GM19468 (cell line): ENCODE measurements around the gene ADARB1.

Source experiments
- ATAC-seq: cut with Tn5 transposase; IDR thresholded peaks from one replicate; pipeline ENCODE4 v1.9.1; 2021; ENCODE audit warnings: mild to moderate bottlenecking, moderate library complexity, moderate number of reproducible peaks; ENCODE audit not compliant: unreplicated experiment; ENCODE audit errors: extremely low read depth

Gene ADARB1

DNA sequence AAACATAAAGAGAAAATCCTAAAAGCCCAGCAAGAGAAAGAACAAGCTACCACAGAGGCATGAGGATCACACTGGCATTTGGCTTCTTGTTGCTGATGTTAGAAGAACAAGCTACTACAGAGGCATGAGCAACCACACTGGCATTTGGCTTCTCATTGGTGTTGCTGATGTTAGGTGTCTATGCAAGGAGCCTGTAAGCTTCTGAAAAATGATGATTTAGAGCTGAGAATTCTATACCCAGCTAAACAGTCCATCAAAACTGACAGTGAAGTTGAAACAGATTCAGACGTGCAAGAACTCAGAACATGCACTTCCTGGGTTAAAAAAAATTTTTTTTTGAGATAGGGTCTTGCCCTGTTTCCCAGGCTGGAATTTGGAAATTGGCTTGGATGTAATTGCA lies 37.8 kb upstream of the ADARB1 start:
- ATAC-seq = no peak

DNA sequence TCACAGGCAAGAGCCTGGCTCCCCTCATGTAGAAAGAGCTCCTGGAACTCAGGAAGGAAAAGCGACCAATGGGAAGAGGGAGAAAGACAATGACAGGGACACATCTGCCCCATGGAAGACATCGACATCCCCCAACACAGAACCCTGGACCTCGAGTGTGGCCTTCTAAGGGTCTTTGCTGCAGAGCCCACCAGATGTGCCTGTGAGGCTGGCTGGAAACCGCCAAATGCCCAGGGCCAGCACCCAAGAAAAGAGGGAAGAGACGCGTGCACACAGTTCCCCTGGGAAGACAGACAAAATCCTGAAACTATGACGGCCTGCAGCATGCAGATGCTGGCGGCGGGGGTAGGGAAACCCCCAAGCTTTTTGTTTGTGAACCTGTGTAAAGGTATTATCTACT lies 36.4 kb upstream of the ADARB1 start:
- ATAC-seq = no peak

- ATAC-seq = no peak
Measured at GRCh38 chr21:45039317-45040156, 34.8 kb upstream of the ADARB1 start.

- ATAC-seq = no peak
Measured at GRCh38 chr21:45040157-45040711, 34.1 kb upstream of the ADARB1 start.

- no peak for ATAC-seq
Measured at GRCh38 chr21:45040739-45041138, 33.6 kb upstream of the ADARB1 start.

DNA sequence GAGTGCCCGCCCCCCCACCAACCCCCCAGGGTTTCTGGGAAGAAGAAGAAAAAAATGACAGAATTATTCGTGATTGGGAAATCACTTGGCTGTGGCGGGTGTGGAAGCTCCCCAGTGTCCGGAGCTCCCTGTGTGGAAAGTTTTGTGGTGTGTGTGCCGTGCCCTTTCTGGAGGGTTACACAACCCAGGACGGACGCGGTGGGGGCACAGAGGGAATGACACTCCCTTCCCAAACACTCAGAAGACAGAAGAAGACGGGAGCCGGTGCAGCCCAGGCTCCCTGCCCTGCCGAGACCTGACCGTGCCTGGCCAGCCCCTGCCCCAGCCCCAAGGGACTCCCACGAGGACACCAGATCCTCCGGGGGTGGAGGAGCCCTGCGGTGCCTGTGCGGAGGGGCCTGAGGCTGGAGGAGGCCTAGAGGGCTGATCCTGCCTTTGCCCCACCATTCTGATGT lies 33.0 kb upstream of the ADARB1 start:
- no peak for ATAC-seq

DNA sequence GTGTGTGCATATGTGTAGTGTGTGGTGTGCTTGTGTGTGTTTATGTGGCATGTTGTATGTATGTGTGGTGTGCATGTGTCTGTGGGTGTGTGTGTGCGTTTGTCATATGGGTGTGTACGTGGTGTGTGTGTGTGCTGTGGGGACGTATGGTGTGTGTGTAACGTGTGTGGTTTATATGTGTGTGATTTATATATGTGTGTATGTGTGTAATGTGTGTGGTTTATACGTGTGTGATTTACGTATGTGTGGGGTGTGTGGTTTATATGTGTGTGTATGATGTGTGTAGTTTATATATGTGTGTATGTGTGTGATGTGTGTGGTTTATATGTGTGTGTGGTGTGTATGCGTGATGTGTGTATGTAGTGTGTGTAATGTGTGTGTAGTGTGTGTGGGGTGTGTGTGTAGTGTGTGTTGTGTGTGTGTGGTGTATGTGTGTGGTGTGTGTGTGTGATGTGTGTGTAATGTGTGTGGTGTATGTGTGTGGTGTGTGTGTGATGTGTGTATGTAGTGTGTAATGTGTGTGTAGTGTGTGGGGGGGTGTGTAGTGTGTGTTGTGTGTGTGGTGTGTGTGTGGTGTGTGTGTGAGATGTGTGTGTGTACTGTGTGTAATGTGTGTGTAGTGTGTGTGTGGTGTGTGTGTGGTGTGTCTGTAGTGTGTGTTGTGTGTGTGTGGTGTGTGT lies 32.3 kb upstream of the ADARB1 start:
- ATAC-seq = no peak

GRCh38 chr21:45042664-45043161 lies 31.7 kb upstream of the ADARB1 start:
- no peak for ATAC-seq

DNA sequence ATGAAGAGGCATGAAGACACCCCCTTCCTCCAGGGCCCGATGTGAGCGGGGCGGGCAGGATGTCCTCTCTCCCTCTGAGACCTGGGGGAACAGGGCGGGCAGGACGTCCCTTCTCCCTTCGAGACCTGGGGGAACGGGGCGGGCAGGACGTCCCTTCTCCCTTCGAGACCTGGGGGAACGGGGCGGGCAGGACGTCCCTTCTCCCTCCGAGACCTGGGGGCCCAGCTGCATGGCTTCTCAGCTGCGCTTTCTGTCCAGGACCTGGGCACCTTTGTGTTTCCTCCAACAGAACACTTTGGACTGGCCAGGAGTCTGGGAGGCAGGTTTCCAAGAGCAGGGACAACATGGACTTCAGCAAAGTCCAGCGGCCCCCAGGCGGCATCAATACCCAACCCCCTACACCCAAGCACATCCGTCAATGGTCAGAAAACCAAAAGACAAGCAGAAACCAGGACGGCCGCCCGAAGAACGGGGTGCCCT lies 30.8 kb upstream of the ADARB1 start:
- ATAC-seq = no peak

GRCh38 chr21:45045481-45045880 lies 28.9 kb upstream of the ADARB1 start:
- ATAC-seq = no peak

GRCh38 chr21:45047257-45047656 lies 27.1 kb upstream of the ADARB1 start:
- no peak for ATAC-seq

GRCh38 chr21:45048026-45048698 lies 26.2 kb upstream of the ADARB1 start:
- ATAC-seq = no peak

DNA sequence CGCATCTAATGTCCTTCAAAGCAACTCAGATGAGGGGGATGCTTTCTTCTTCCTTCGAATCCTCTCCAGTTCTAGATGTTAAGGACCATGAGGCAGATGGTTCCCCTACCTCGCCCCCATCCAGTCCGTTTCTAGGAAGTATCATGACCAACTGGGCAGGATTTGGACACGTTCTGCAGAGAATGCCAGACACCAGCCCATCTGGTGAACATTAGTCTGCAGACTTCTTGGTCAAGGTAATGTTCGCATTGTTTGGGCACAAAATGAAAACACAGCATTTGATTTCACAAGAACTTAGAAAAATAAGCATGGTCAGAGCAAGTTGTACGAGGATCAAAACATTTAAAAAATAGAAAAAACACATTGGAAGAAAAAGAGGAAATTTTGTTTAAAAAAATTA lies 25.4 kb upstream of the ADARB1 start:
- no peak for ATAC-seq

GRCh38 chr21:45049714-45050344 lies 24.6 kb upstream of the ADARB1 start:
- no peak for ATAC-seq

GRCh38 chr21:45050345-45050796 lies 24.0 kb upstream of the ADARB1 start:
- ATAC-seq = no peak

DNA sequence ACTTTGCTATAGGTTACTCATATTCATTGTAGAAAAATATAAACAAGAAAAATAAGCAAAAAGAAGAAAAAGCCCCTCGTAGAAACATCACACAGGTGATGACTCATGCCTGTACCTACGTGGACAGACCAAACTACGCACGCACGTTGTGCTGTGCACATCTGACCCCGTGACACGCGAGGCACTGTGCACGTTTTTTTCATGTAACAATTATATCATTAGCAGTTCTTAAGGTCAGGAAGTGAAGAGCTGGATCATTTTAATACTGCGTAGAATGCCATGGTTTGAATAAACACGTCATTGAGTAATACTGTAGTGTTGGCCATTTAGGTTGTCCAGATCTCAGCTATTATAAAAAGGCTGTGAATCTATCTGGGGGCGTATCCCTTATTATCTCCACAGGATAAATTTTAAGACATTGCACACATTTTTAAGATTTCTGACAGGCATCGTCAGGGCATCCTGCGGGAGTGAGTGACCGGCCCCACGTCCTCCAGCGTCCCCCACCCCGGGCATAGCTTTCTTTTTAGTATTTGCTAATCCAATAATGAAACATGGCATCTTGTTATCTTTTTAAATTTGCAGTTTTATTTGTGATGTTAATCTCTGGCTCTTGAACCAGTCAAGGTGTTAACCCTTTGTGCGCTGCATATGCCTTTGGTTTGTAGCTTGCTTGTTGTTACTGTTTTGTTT lies 23.4 kb upstream of the ADARB1 start:
- no peak for ATAC-seq

DNA sequence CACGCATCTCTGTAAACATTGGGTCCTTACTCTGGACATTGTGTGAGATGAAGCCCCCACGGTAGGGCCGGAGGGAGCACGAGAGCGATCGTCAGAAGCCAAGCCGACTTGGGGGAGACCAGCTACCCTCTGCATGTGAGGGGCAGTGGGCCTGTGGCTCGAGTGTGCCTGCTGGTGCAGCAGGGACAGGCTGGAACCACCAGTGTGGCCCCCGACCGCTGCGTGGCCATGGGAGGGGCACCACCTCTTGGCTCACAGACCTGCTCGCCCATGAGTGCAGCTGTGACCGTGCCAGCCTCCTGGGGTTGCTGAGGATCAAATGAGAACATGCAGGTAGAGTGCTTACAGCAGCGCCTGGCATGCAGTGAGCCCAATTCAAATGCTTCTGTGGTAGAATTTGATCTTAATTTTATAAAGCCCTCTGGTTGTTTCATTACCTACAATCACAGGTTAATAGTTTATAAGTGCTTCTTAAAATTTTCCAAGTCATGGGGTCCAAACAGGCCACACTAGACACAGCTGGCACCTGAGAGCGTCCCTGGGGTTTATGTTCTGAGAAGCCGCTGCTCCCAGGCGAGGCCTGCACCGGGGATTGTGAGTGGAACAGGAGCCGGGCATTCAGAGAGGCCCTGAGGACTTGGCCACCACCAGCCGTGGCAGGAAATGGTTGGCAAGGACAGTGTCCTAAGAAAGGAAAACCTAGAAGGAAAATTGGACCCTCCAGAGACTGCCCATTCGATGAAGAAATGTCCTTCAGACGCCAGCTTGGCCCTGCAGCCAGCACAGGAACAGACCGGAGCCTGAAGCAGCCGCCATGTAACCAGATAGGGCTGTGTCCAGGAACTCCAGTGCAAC lies 22.6 kb upstream of the ADARB1 start:
- ATAC-seq = no peak

DNA sequence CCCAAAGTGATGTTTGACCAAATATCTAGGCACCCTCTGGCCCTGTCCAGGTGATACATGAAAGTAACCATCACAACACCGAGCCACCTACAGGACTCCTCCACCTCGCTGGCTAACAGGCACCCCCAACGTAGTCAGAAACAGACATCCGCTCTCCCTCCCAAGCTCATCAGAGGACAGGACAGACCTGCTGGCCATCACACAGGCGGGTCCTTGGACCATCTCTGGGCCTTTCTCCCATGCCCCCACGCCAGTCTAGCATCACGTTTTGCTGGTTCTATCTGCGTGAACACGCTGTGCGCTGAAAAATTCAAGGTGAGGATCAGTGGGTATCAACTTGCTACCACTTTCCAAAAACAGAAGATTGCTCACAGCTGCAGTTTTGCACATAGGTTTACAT lies 21.4 kb upstream of the ADARB1 start:
- no peak for ATAC-seq
